Hepatocyte (in vitro differentiated cells): ENCODE results near the gene PGM3. TPM values are rescaled to one million over a fixed set of nuclear protein-coding genes. Genes with fewer than 3 reads are reported as not detected.

Experiments used
- DNase-seq: peaks from one replicate; pipeline ENCODE4 v3.0.0-alpha.2; 2016; ENCODE audit warnings: low spot score
- H2AFZ ChIP-seq: fragments of 200-600 bp; sonication (generic); 2 replicates; pipeline ENCODE4 v1.6.0; 2016; ENCODE audit warnings: antibody characterized with exemption, mild to moderate bottlenecking
- H3K27ac ChIP-seq: fragments of 200-600 bp; sonication (generic); 2 replicates; pipeline ENCODE4 v1.5.1; 2016; ENCODE audit warnings: mild to moderate bottlenecking
- H3K27me3 ChIP-seq: fragments of 200-600 bp; sonication (generic); 2 replicates; pipeline ENCODE4 v1.6.1; 2016
- H3K36me3 ChIP-seq: fragments of 200-600 bp; sonication (generic); replicated peaks from 2 replicates; pipeline ENCODE4 v1.5.1; 2016; ENCODE audit warnings: low read depth; ENCODE audit not compliant: insufficient read depth
- H3K4me1 ChIP-seq: fragments of 200-600 bp; sonication (generic); 2 replicates; pipeline ENCODE4 v1.5.1; 2016; ENCODE audit warnings: mild to moderate bottlenecking, moderate library complexity; ENCODE audit not compliant: insufficient read depth
- H3K4me2 ChIP-seq: fragments of 200-600 bp; sonication (generic); 2 replicates; pipeline ENCODE4 v1.6.0; 2016
- H3K4me3 ChIP-seq: fragments of 200-600 bp; sonication (generic); 2 replicates; pipeline ENCODE4 v1.5.1; 2016; ENCODE audit warnings: mild to moderate bottlenecking
- H3K79me2 ChIP-seq: fragments of 200-600 bp; sonication (generic); 2 replicates; pipeline ENCODE4 v1.6.0; 2017; ENCODE audit warnings: mild to moderate bottlenecking
- H3K9me2 ChIP-seq: fragments of 200-600 bp; sonication (generic); replicated peaks from 2 replicates; pipeline ENCODE4 v1.6.0; 2017; ENCODE audit warnings: mild to moderate bottlenecking; ENCODE audit not compliant: insufficient read depth
- H3K9me3 ChIP-seq: fragments of 200-600 bp; sonication (generic); 2 replicates; pipeline ENCODE4 v1.5.1; 2016; ENCODE audit warnings: low read depth, mild to moderate bottlenecking
- H4K20me1 ChIP-seq: fragments of 200-600 bp; sonication (generic); 2 replicates; pipeline ENCODE4 v1.6.0; 2016; ENCODE audit warnings: mild to moderate bottlenecking; ENCODE audit not compliant: insufficient read depth, poor library complexity, severe bottlenecking
- CTCF ChIP-seq: fragments of 200-600 bp; sonication (generic); IDR thresholded peaks from 2 replicates; pipeline ENCODE4 v1.5.1; 2016; ENCODE audit warnings: antibody characterized with exemption, mild to moderate bottlenecking; ENCODE audit not compliant: poor library complexity
- EZH2 ChIP-seq: fragments of 200-600 bp; sonication (generic); IDR thresholded peaks from 2 replicates; pipeline ENCODE4 v1.6.1; 2016; ENCODE audit warnings: antibody characterized with exemption, mild to moderate bottlenecking, borderline replicate concordance
- EZH2phosphoT487 ChIP-seq: fragments of 200-600 bp; sonication (generic); IDR thresholded peaks from one replicate; pipeline ENCODE4 v1.6.1; 2018; ENCODE audit warnings: antibody characterized with exemption, mild to moderate bottlenecking, low read depth, moderate library complexity; ENCODE audit not compliant: unreplicated experiment, severe bottlenecking
- WGBS: methylation state at CpG from one replicate; pipeline ENCODE4 v1.1.6; 2016; ENCODE audit warnings: low lambda C conversion rate; ENCODE audit errors: missing lambda C conversion rate; 5-methylcytosine and 5-hydroxymethylcytosine counted together
- polyA plus RNA-seq: library from polyadenylated mRNA; unstranded; fragments of >200 nt; fragmentation: Nextera tagmentation; extraction: Ambion mirVana; gene quantifications from 2 replicates; pipeline ENCODE4 v1.2.1, GENCODE V29; 2016
- total RNA-seq: library from RNA; depleted of rRNA; stranded (reverse); fragments of >200 nt; gene quantifications from 2 replicates; pipeline ENCODE4 v1.2.3, GENCODE V29; 2014

Gene PGM3
- total and polyA plus RNA-seq, 2 experiments from 2014 or later = 94.9 to 106 TPM

GRCh38 chr6:83180426-83180950 is 12.6 kb downstream of the PGM3 start:
- H3K4me2 ChIP-seq = no peak overlapping the region
- H3K9me2 ChIP-seq = no peaks in the 10 kb centered on the region
- no peaks in the 10 kb centered on the region for H3K9me3 ChIP-seq
- no peaks in the 10 kb centered on the region for H3K4me1 ChIP-seq
- no peaks in the 10 kb centered on the region for H3K27me3 ChIP-seq
- H3K79me2 ChIP-seq = peaks cover 20% of the 10 kb centered on the region
- H3K27ac ChIP-seq = no peak overlapping the region
- TF ChIP-seq CTCF (no peak), EZH2phosphoT487 (no peak), EZH2 (no peak)
- H3K4me3 ChIP-seq = no peak overlapping the region
- H2AFZ ChIP-seq = no peak overlapping the region
- no peaks in the 10 kb centered on the region for H4K20me1 ChIP-seq
- no peaks in the 10 kb centered on the region for H3K36me3 ChIP-seq
- DNase-seq = no peak

- peaks cover 9% of the 10 kb centered on the region for H3K36me3 ChIP-seq
- TF ChIP-seq EZH2 = no peak
- TF ChIP-seq EZH2phosphoT487 = no peak
- TF ChIP-seq CTCF = no peak
- no peak overlapping the region for H2AFZ ChIP-seq
- no peak overlapping the region for H3K4me2 ChIP-seq
- no peak overlapping the region for H3K4me3 ChIP-seq
- no peaks in the 10 kb centered on the region for H3K4me1 ChIP-seq
- peaks cover 16% of the 10 kb centered on the region for H3K79me2 ChIP-seq
- H4K20me1 ChIP-seq = no peaks in the 10 kb centered on the region
- no peak overlapping the region for H3K27ac ChIP-seq
- H3K9me2 ChIP-seq = no peaks in the 10 kb centered on the region
- no peaks in the 10 kb centered on the region for H3K9me3 ChIP-seq
- 63% methylated on average over 4 of the region's 4 CpGs for WGBS
- no peaks in the 10 kb centered on the region for H3K27me3 ChIP-seq
- no peak for DNase-seq
These were observed 16.8 kb downstream of the PGM3 start for GRCh38 chr6:83176246-83176645.

GRCh38 chr6:83169511-83169910 is 23.6 kb downstream of the PGM3 start:
- Histone ChIP-seq H3K9me2 (no peaks in the 10 kb centered on the region), H3K79me2 (peaks cover 2% of the 10 kb centered on the region), H3K4me2 (no peak overlapping the region), H3K36me3 (peaks cover 14% of the 10 kb centered on the region), H3K4me1 (no peaks in the 10 kb centered on the region), H2AFZ (no peak overlapping the region), H3K27me3 (no peaks in the 10 kb centered on the region), H3K4me3 (no peak overlapping the region), H3K27ac (no peak overlapping the region), H4K20me1 (no peaks in the 10 kb centered on the region), H3K9me3 (no peaks in the 10 kb centered on the region)
- DNase-seq = no peak
- TF ChIP-seq CTCF = no peak
- no peak for TF ChIP-seq EZH2phosphoT487
- TF ChIP-seq EZH2 = no peak
- WGBS = 71% methylated on average over 1 of the region's 1 CpG

- Histone ChIP-seq H3K27me3 (no peaks in the 10 kb centered on the region), H3K27ac (no peak overlapping the region), H3K4me1 (no peaks in the 10 kb centered on the region), H3K9me2 (no peaks in the 10 kb centered on the region), H3K79me2 (no peaks in the 10 kb centered on the region), H3K36me3 (peaks cover 14% of the 10 kb centered on the region), H3K9me3 (no peaks in the 10 kb centered on the region), H4K20me1 (no peaks in the 10 kb centered on the region), H3K4me2 (no peak overlapping the region), H3K4me3 (no peak overlapping the region), H2AFZ (no peak overlapping the region)
- DNase-seq = no peak
- TF ChIP-seq CTCF (no peak), EZH2 (no peak), EZH2phosphoT487 (no peak)
These were observed 24.0 kb downstream of the PGM3 start for GRCh38 chr6:83169106-83169505.
